ENCODE measurements around the gene KCNJ15.

DNA sequence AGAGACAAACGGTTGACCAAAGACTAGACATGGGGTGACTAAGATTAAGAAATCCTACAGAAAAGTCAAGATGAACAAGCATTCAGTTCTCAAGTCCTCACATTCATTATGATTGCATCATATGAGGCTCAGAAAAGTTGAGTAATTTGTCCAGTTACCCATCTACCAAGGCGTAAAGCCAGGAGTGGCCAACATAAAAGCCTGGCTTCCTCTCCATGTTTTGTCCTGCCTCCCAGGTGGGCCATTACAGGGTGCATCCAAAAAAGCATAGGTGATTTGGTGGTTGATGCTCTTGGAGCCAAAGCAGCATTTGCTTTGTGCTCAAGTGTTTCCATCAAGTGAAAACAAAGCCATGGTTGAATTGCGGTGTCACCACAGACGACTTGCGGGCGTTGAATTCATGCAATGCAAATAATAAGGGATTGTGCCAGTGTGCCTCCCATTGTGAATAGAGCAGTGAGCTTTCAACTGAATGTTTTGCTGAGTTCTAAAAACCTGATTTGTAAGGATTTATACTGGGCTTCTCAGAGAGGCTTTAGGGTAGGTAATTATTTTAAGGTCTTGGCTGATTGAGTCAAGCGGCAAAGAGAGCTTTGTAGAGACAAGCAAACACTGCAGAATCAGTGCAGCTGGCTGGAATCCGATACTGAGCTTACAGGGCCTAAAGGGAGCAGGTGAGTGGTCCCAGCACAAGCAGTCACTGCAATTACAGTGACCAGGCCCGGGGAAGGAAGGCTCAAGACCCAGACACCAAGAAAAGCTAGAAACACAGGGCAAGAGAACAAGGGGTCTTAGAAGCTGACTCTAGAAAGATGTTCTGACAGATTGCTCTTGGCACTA lies 54.1 kb downstream of the KCNJ15 start:
- TF ChIP-seq POLR2AphosphoS5 (IDR thresholded peaks at IDR 0.05; ENCODE audit: low read depth, low read length), result no peak
- no peak for TF ChIP-seq POLR2A (IDR thresholded peaks at IDR 0.05; ENCODE audit: low read depth, low read length)
